Measurements from ENCODE around the gene MYBBP1A. TPM values are rescaled to one million over a fixed set of nuclear protein-coding genes. Genes with fewer than 3 reads are reported as not detected.
"Not testable (repeated sequence)": the region's sequence is repeated elsewhere in the genome, so short reads cannot be mapped to it uniquely, and the experiment has no call there.

The MYBBP1A gene
- total RNA-seq = 87.3 and 90.1 TPM in 2 replicates

GRCh38 chr17:4554997-4555799, at the start of gene MYBBP1A:
Gene MYBBP1A, minus strand, starts transcription at chr17:4555384. Its CDS starts 60 bp downstream, at chr17:4555324.
- intact Hi-C loops (cut with micrococcal nuclease) = loop anchor here (1.0 to 5.0 kb wide), 5 partner anchors 10 to 413 kb away; partner anchors contain the start of genes ANKFY1, CYB5D2, UBE2G1 and ZZEF1

- intact Hi-C loops (cut with micrococcal nuclease) = not testable (repeated sequence)
These were observed 49.6 kb upstream of the MYBBP1A start for GRCh38 chr17:4604736-4605135.

DNA sequence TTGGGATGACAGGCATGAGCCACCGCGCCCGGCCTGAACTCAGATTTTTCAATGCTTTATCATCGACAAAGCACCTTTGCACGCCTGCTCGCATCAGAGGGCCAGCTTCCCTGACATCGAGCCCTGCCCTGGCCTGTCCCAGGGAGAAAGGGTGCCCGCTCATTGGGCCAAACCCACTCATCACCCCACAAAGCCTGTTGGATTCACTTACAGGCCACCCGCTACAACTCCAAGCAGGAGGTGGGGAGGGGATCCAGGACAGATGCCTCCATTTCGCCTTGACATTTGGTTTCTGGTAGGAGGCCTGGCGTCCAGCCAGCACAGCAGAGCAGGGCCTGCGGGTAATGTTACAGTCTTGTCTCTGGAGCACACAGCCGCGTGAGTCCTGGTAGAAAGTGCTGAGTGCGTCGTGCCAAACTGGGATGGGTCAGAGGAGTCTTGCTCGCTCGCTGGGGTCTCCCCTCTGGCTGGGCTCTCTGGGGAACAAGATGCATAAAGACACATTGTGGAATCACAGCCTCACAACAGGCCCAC, 49.0 kb upstream of the MYBBP1A start:
- intact Hi-C loops (cut with micrococcal nuclease) = no loop called here

DNA sequence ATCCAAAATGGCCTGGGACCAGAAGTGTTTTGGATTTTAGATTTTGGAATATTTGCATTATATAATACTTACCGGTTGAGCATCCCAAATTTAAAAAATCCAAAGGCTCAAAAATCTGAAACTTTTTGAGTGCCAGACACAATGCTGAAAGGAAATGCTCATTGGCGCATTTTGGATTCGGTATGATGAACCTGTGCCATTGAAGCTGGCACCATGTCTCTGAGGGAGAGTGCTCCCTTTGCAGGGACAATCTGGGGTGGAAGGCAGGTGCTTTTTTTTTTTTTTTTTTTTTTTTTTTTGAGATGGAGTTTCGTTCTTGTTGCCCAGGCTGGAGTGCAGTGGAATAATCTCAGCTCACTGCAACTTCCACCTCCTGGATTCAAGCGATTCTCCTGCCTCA, 46.9 kb upstream of the MYBBP1A start:
- intact Hi-C loops (cut with micrococcal nuclease) = no loop called here

DNA sequence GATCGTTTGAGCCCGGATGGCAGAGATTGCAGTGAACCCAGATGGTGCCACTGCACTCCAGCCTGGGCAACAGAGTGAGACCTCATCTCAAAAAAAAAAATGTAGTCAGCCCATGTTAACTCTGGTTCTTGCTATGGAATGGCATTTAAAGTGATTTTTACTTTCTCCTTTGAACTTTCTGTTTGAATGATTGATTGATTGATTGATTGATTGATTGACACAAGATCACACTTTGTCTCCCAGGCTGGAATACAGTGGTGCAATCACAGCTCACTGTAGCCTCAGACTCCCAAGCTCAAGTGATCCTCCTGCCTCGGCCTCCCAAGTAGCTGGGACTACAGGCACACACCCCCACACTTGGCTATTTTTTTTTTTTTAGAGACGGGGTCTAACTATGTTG, 46.1 kb upstream of the MYBBP1A start:
- intact Hi-C loops (cut with micrococcal nuclease) = no loop called here

DNA sequence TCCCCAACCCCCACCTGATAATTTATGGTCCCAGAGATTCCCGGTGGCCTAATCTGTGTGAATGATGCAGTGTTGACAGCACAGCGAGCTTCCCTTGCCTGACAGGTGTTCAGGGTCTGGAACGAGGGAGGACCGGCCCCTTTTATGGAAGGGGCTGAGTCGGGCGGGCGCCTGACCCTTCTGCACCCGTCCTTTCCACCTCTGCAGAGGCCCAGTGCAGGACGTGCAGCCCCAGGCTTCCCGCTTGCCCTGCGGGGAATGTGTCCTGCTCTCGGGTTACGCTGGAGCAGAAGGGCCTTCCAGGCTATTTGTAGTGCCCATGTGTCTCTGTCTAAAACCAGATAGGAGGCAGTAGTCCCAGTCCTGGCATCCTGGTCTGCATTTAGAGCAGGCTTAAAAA, 45.4 kb upstream of the MYBBP1A start:
- intact Hi-C loops (cut with micrococcal nuclease) = no loop called here

- intact Hi-C loops (cut with micrococcal nuclease) = no loop called here
These were observed 44.5 kb upstream of the MYBBP1A start for GRCh38 chr17:4599505-4600281.

- intact Hi-C loops (cut with micrococcal nuclease) = no loop called here
These were observed 43.8 kb upstream of the MYBBP1A start for GRCh38 chr17:4598776-4599504.

DNA sequence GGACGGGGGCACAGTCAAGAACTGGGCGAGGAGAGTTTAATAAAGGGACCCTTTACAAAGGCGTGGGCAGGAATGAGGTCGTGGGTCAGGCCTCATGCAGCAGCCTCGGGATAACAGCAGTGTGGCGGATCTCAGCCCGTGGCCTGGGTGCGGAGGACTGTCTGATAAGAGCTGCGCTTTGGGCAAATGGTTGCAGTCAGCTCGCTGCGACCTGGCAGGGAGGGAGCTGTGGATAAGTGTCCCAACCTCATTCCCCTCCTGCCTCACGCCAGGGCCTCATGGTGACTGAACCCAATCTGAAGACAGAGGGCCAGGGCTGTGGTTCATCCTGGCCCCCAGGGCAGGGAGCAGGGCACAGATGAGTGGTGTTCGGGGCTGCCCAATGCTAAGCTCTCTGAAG, 42.8 kb upstream of the MYBBP1A start:
- intact Hi-C loops (cut with micrococcal nuclease) = no loop called here

- intact Hi-C loops (cut with micrococcal nuclease) = no loop called here
These were observed 41.6 kb upstream of the MYBBP1A start for GRCh38 chr17:4596636-4597380.

DNA sequence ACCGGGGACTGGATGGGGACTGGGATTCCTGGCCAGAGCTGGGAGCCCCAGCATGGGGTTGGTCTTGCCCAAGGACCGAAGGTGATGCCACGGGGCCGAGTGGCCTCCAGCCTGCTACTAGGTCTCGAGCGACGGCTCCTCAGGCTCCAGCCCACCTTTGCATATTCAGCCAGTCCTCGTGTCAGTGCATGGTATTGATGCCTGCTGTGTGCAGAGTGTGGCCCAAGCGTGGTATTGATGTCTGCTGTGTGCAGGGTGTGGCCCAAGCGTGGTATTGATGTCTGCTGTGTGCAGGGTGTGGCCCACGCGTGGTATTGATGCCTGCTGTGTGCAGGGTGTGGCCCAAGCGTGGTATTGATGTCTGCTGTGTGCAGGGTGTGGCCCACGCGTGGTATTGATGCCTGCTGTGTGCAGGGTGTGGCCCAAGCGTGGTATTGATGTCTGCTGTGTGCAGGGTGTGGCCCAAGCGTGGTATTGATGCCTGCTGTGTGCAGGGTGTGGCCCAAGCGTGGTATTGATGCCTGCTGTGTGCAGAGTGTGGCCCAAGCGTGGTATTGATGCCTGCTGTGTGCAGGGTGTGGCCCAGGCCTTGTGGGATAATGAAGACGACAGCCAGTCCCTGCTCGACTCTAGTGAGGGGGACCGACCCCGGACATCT, 40.6 kb upstream of the MYBBP1A start:
- intact Hi-C loops (cut with micrococcal nuclease) = loop anchor here (1.0 kb wide), 1 partner anchor 293 kb away; no protein-coding TSS in a partner anchor

DNA sequence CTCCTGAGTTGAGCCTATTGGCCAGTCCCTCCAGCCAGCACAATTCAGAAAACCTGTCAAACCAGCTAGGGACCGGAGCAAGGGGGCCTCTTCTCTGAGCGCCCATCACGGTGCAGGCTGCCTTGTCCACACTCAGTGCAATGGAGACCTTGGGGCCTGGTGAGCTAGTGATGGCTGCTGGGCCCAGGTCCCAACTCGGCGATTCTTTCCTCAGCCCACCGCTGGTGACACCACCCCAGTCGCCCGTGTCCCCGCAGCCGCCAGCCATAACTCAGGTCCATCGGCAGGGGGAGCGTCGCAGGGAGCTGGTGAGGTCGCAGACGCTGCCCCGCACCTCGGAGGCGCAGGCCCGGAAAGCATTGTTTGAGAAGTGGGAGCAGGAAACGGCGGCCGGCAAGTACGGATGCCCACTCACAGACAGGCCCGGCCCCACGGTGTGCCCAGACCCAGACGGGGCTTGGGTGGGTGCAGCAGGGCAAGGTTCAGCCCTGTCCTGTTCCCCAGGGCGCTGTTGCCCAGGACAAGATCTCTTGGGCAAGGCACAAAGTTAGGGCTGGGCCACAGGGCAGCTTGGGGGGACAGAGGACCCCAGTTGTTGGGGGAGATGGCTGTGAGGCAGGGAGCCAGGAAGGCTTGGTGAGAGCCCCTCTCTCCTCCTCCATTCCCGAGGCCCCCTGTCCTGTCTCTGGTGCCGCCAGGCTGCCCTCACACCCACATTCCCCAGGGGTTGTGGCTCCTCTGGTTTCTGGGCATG, 39.9 kb upstream of the MYBBP1A start:
- intact Hi-C loops (cut with micrococcal nuclease) = loop anchor here (1.0 kb wide), 1 partner anchor 294 kb away; no protein-coding TSS in a partner anchor

- intact Hi-C loops (cut with micrococcal nuclease) = no loop called here
These were observed 39.2 kb upstream of the MYBBP1A start for GRCh38 chr17:4594406-4594805.

GRCh38 chr17:4593021-4593421, 37.8 kb upstream of the MYBBP1A start:
- intact Hi-C loops (cut with micrococcal nuclease) = no loop called here

DNA sequence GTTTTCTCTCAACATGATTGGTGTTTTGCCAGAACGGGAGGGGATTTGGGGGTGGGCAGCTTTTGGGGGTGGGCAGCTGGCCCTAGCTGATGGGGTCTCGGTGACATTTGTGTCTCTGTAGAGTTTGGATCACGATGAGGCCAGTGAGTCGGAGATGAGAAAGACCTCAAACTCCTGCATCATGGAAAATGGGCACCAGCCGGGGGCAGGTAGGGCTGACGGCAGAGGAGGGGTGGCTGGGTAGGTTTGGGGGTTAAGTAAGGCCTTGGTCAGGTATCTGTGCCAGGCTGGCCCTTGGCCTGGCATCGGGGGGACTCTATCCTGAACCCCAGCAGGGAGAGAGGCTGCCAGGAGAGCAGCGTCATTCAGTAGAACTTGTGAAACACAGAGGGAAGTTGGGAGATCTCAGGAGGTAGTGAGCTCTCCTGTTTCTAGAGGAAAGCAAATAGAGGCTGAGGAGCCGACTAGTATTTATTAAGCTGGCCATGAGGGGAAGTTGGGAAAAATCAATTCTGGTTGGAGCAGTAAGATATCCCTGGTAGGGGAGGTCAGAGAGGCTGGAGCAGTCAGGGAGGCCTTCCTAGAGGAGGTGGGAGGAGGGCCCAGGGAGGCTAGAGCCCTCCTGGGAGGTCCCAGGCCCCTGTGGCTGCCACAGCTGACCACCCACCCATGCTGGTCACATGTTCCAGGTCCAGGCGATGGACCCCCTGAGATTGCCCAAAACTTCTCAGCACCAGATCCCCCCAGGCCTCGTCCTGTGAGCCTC, 37.2 kb upstream of the MYBBP1A start:
- intact Hi-C loops (cut with micrococcal nuclease) = no loop called here

GRCh38 chr17:4591529-4591928, 36.3 kb upstream of the MYBBP1A start:
- intact Hi-C loops (cut with micrococcal nuclease) = no loop called here

DNA sequence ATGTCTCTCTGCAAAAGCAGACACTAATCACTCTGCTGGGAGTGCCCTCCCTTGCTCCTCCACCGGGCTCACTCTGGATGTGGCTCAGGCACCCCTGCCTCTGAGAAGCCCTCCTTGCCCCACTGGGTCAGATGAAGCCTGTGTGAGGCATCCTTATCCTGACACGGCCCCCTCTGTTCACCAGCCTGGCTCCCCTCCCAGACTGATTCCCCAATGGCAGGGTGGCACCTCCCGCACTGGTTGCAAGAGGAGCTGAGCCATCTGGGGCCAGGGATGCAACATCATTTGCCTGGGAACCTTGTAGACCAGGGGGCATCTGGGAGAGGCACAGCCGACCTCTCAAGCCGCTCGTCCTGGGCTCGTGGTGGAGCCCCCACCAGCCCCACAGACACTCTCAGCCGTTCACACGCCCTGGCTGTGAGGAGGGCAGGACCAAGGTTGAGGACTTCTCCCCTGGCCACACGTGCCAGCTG, 35.8 kb upstream of the MYBBP1A start:
- intact Hi-C loops (cut with micrococcal nuclease) = no loop called here

- intact Hi-C loops (cut with micrococcal nuclease) = not testable (repeated sequence)
These were observed 34.9 kb upstream of the MYBBP1A start for GRCh38 chr17:4590042-4590441.
